Measurements from ENCODE around the gene AHI1. TPM values are rescaled to one million over a fixed set of nuclear protein-coding genes. Genes with fewer than 3 reads are reported as not detected.

The AHI1 gene
- total and polyA plus RNA-seq, 3 donors from 2014 or later: 33.9 to 93.1 (median 56.4) TPM

DNA sequence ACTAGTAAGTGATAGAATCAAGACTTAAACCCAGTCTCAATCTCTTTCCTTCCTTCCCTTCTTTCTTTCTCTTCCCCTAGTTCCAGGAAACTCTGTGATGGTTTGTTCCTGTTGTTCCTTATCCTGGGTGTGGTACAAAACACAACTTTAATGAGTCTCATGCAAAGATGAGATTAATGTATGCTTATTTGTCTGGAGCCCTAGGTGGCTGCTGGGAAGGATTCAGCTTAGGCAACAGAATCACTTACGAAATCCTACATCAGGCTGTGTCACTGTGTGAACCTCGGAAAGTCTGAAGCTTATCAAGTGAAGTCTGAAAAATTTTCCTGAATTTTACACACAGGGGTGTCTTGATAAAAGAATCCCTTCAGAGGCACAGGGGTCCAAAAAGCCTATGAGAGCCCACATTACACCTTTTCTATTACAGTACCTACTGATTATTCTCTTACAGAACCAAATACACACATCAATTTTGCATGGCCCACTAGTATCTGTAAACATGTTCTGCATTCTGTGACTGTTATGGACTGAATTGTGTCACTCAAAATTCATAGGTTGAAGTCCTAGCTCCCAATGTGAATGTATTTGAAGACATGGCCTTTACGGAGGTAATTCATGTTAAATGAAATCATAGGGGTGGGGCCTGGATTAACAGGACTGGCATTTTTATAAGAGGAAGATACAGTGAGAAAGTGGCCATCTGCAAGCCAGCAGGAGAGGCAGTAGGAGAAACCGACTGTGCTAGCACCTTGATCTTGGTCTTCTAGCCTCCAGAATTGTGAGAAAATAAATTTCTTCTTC is 171.7 kb downstream of the AHI1 start:
- intact Hi-C loops (cut with DNase I; ENCODE audit: low total_unique reads): no loop called here
- H3K4me1 ChIP-seq: no peaks in the 10 kb centered on the region
- no peaks in the 10 kb centered on the region for H3K36me3 ChIP-seq (ENCODE audit: low read depth, missing control alignments)
- DNase-seq: no peak
- no peak overlapping the region for H3K27ac ChIP-seq
- 86 to 91% methylated on average over 4 of the region's 4 CpGs for WGBS, 2 donors
- H3K9me3 ChIP-seq: no peaks in the 10 kb centered on the region
- no peak overlapping the region for H3K4me3 ChIP-seq
- TF ChIP-seq, protein P1, sequence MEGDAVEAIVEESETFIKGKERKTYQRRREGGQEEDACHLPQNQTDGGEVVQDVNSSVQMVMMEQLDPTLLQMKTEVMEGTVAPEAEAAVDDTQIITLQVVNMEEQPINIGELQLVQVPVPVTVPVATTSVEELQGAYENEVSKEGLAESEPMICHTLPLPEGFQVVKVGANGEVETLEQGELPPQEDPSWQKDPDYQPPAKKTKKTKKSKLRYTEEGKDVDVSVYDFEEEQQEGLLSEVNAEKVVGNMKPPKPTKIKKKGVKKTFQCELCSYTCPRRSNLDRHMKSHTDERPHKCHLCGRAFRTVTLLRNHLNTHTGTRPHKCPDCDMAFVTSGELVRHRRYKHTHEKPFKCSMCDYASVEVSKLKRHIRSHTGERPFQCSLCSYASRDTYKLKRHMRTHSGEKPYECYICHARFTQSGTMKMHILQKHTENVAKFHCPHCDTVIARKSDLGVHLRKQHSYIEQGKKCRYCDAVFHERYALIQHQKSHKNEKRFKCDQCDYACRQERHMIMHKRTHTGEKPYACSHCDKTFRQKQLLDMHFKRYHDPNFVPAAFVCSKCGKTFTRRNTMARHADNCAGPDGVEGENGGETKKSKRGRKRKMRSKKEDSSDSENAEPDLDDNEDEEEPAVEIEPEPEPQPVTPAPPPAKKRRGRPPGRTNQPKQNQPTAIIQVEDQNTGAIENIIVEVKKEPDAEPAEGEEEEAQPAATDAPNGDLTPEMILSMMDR (IDR thresholded peaks at IDR 0.05): no peak
- no peak for TF ChIP-seq POLR2A (IDR thresholded peaks at IDR 0.05)
- H3K27me3 ChIP-seq: no peaks in the 10 kb centered on the region

DNA sequence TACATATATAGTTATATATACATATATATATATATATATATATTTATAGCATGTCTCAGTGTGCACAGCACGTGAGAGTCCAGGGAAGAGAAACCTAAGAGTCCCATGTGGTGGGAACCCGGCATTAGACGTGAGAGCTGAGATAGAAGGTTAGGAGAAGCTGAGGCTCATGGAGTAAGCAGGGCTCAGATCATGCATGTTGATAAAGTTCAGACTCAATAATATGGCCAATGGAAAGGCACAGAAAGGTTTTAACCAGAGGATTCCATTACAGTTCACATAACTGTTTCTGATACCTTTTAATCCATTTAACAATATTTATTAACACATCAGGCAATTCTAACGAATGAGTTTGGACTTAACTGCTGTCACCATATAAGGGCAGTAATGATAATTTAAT is 173.0 kb downstream of the AHI1 start:
- Histone ChIP-seq H3K4me3 (no peak overlapping the region), H3K27me3 (no peaks in the 10 kb centered on the region), H3K4me1 (no peaks in the 10 kb centered on the region), H3K9me3 (no peaks in the 10 kb centered on the region), H3K36me3 (ENCODE audit: low read depth, missing control alignments) (no peaks in the 10 kb centered on the region), H3K27ac (no peak overlapping the region)
- WGBS, 2 donors: 94% methylated on average over 4 of the region's 4 CpGs
- DNase-seq: no peak
- intact Hi-C loops (cut with DNase I; ENCODE audit: low total_unique reads): no loop called here
- TF ChIP-seq POLR2A (IDR thresholded peaks at IDR 0.05): no peak
- TF ChIP-seq, protein P1 (IDR thresholded peaks at IDR 0.05): no peak

DNA sequence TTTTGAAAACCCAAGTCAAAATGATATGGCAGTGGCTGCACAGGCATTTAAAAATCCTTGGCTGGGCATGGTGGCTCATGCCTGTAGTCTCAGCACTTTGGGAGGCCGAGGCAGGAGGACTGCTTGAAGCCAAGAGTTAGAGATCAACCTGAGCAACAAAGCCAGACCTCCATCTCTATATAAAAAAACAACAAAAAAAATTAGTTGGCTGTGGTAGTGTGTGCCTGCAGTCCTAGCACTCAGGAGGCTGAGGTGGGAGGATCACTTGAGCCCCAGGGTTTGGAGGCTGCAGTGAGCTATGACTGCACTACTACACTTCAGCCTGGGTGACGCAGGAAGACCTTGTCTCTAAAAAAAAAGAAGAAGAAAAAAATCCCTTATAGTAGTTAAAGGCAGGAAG is 173.6 kb downstream of the AHI1 start:
- TF ChIP-seq POLR2A (IDR thresholded peaks at IDR 0.05): no peak
- TF ChIP-seq, protein P1 (IDR thresholded peaks at IDR 0.05): no peak
- WGBS, 2 donors: 65 to 91% methylated on average over 2 of the region's 2 CpGs
- no peaks in the 10 kb centered on the region for H3K27me3 ChIP-seq
- no peaks in the 10 kb centered on the region for H3K9me3 ChIP-seq
- no peak for DNase-seq
- no peak overlapping the region for H3K4me3 ChIP-seq
- H3K4me1 ChIP-seq: no peaks in the 10 kb centered on the region
- no peaks in the 10 kb centered on the region for H3K36me3 ChIP-seq (ENCODE audit: low read depth, missing control alignments)
- H3K27ac ChIP-seq: no peak overlapping the region
- intact Hi-C loops (cut with DNase I; ENCODE audit: low total_unique reads): no loop called here

DNA sequence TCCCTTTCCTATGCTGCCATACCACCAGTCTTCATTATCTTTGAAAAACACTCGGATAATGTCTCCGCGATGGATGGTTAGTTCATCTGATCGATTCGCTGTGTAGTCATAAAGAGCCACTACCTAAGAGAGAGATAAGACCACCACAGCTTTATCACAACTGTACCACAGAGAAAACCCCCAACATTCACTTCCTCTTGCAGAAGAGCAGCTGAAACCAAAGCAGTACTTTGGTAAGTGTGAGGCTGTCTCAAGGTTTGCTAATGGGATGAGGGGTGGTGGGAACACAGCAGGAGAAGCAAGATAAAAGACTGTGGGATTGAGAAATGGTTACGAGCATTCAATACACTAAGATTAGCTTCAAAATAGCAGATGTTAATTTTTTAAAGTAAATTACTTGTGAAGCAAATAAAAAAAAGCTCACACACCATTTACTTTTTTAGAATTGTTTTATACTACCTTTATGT is 174.3 kb downstream of the AHI1 start:
- no peak overlapping the region for H3K4me3 ChIP-seq
- intact Hi-C loops (cut with DNase I; ENCODE audit: low total_unique reads): no loop called here
- H3K27ac ChIP-seq: no peak overlapping the region
- no peak for TF ChIP-seq POLR2A (IDR thresholded peaks at IDR 0.05)
- TF ChIP-seq, protein P1 (IDR thresholded peaks at IDR 0.05): no peak
- DNase-seq: no peak
- 83 to 86% methylated on average over 6 of the region's 6 CpGs for WGBS, 2 donors
- H3K4me1 ChIP-seq: no peaks in the 10 kb centered on the region
- no peaks in the 10 kb centered on the region for H3K36me3 ChIP-seq (ENCODE audit: low read depth, missing control alignments)
- H3K9me3 ChIP-seq: no peaks in the 10 kb centered on the region
- no peaks in the 10 kb centered on the region for H3K27me3 ChIP-seq

Data from testis (tissue), 3 donors.